NCI-H1436 treated with DMSO at 0.1 percent for 48 hours (cell line): ENCODE data around the gene CAPRIN2.

Source experiments
- DNase-seq: peaks from one replicate; lab custom pipeline; 2025; lab: John Stamatoyannopoulos, UW

Gene CAPRIN2

GRCh38 chr12:30761730-30762129 lies 7.0 kb upstream of the CAPRIN2 start:
- DNase-seq: no peak

GRCh38 chr12:30757316-30757715 lies 2.6 kb upstream of the CAPRIN2 start:
- no peak for DNase-seq

- DNase-seq: no peak
Observed at GRCh38 chr12:30756074-30756473, 1.3 kb upstream of the CAPRIN2 start.

GRCh38 chr12:30755395-30755762 lies 628 bp upstream of the CAPRIN2 start:
- no peak for DNase-seq

GRCh38 chr12:30754383-30754749 lies 385 bp downstream of the CAPRIN2 start:
- no peak for DNase-seq

GRCh38 chr12:30753751-30754382 lies 884 bp downstream of the CAPRIN2 start:
- DNase-seq: no peak

GRCh38 chr12:30753233-30753632 lies 1.5 kb downstream of the CAPRIN2 start:
- no peak for DNase-seq

GRCh38 chr12:30752255-30752654 lies 2.5 kb downstream of the CAPRIN2 start:
- DNase-seq: no peak

- DNase-seq: no peak
Observed at GRCh38 chr12:30748147-30748546, 6.6 kb downstream of the CAPRIN2 start.

- no peak for DNase-seq
Observed at GRCh38 chr12:30746190-30746589, 8.6 kb downstream of the CAPRIN2 start.

- DNase-seq: no peak
Observed at GRCh38 chr12:30744321-30744720, 10.4 kb downstream of the CAPRIN2 start.

- no peak for DNase-seq
Observed at GRCh38 chr12:30740274-30740673, 14.5 kb downstream of the CAPRIN2 start.

GRCh38 chr12:30739020-30739419 lies 15.7 kb downstream of the CAPRIN2 start:
- DNase-seq: no peak

GRCh38 chr12:30732954-30733637 lies 21.7 kb downstream of the CAPRIN2 start:
- no peak for DNase-seq

- no peak for DNase-seq
Observed at GRCh38 chr12:30730011-30730410, 24.7 kb downstream of the CAPRIN2 start.

GRCh38 chr12:30729547-30729946 lies 25.2 kb downstream of the CAPRIN2 start:
- no peak for DNase-seq

- no peak for DNase-seq
Observed at GRCh38 chr12:30726647-30727046, 28.1 kb downstream of the CAPRIN2 start.

- no peak for DNase-seq
Observed at GRCh38 chr12:30725739-30726138, 29.0 kb downstream of the CAPRIN2 start.

GRCh38 chr12:30719060-30719459 lies 35.7 kb downstream of the CAPRIN2 start:
- no peak for DNase-seq

- no peak for DNase-seq
Observed at GRCh38 chr12:30707613-30708342, 47.0 kb downstream of the CAPRIN2 start.

GRCh38 chr12:30706476-30706875 lies 48.3 kb downstream of the CAPRIN2 start:
- DNase-seq: no peak

GRCh38 chr12:30701056-30701455 lies 53.7 kb downstream of the CAPRIN2 start:
- DNase-seq: no peak

GRCh38 chr12:30700216-30700900 lies 54.4 kb downstream of the CAPRIN2 start:
- no peak for DNase-seq
